Measurements from ENCODE around the gene MAGEE2.
A peak's percentile ranks its signal among the peaks of the same experiment; 100 is the strongest.
"Not testable (repeated sequence)": the region's sequence is repeated elsewhere in the genome, so short reads cannot be mapped to it uniquely, and the experiment has no call there.

The MAGEE2 gene, protein sequence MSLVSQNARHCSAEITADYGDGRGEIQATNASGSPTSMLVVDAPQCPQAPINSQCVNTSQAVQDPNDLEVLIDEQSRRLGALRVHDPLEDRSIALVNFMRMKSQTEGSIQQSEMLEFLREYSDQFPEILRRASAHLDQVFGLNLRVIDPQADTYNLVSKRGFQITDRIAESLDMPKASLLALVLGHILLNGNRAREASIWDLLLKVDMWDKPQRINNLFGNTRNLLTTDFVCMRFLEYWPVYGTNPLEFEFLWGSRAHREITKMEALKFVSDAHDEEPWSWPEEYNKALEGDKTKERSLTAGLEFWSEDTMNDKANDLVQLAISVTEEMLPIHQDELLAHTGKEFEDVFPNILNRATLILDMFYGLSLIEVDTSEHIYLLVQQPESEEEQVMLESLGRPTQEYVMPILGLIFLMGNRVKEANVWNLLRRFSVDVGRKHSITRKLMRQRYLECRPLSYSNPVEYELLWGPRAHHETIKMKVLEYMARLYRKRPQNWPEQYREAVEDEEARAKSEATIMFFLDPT

GRCh38 chrX:75784680-75785491 is at the start of gene MAGEE2:
MAGEE2 (minus strand) TSS chrX:75785254; CDS start chrX:75785051, 203 bp downstream.
- no peak for DNase-seq (ENCODE audit: low read depth in 2 of 2)

DNA sequence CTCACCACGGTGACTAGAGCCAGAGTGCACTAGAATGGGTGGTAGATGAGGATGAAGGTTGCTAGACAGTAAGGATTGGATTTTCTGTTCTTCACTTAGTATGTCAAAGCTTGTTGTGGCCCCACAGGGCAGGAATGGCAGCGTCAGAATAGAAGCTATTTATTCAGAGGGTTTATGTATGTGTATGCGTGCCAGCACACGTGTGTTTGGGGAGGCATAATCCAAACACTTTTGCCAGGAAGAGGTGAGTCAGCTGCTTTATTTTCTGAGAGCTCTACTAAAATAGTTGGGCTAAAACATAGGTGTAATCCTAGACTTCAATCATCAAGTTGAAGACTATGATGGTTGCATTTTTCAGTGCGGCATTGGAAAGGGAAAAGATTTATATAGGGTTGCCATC is 1.2 kb upstream of the MAGEE2 start:
- no peak for DNase-seq (ENCODE audit: low read depth in 2 of 2)

DNA sequence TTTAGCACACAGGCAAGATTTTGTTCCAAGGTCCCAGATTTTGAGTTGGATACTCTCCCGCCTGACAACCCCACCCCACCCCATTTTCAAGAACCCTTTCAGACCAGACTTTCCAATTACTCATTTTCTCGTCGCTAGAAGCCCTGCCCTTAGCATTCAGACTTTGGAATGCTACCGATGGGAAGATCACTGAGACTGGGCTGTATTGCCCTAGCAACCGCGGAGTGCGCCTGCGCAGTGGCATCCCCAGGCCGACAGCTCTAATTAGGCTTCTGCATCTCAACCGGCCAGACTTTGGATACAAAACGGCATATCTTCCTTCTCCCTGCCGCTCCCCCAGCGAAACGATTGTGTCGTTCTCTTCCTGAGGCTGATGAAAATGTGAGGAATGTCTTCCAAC is 3.4 kb downstream of the MAGEE2 start:
- DNase-seq (ENCODE audit: low read depth in 2 of 2) = no peak

GRCh38 chrX:75768063-75768462 is 17.0 kb downstream of the MAGEE2 start:
- not testable (repeated sequence) for DNase-seq (ENCODE audit: low read depth in 2 of 2)

GRCh38 chrX:75748431-75748830 is 36.6 kb downstream of the MAGEE2 start:
- no peak for DNase-seq (ENCODE audit: low read depth in 2 of 2)

GRCh38 chrX:75746891-75747639 is 38.0 kb downstream of the MAGEE2 start:
- DNase-seq (ENCODE audit: low read depth in 2 of 2) = peak; percentile 1 to 4

Data from stimulated activated CD8-positive, alpha-beta memory T cell treated with anti-CD3 and anti-CD28 coated beads, Interleukin-2, amount 100 ng/mL, for 48 hours (primary cell).